HG02610 (cell line): Measurements from ENCODE around the gene MX1.
A peak's percentile ranks its signal among the peaks of the same experiment; 100 is the strongest.

Experiments
- ATAC-seq: cut with Tn5 transposase; IDR thresholded peaks from one replicate; pipeline ENCODE4 v1.9.1; 2021; ENCODE audit warnings: mild to moderate bottlenecking, moderate library complexity; ENCODE audit not compliant: unreplicated experiment

MX1 gene

GRCh38 chr21:41431788-41432548, 5.9 kb downstream of the MX1 start:
- ATAC-seq: peak; percentile 75

- ATAC-seq: no peak
These were observed 6.8 kb downstream of the MX1 start for GRCh38 chr21:41432562-41433460.

GRCh38 chr21:41433566-41433965, 7.5 kb downstream of the MX1 start:
- ATAC-seq: no peak

GRCh38 chr21:41435706-41436105, 9.7 kb downstream of the MX1 start:
- ATAC-seq: no peak

- no peak for ATAC-seq
These were observed 11.7 kb downstream of the MX1 start for GRCh38 chr21:41437729-41438128.

- no peak for ATAC-seq
These were observed 12.5 kb downstream of the MX1 start for GRCh38 chr21:41438425-41439113.

GRCh38 chr21:41439248-41439647, 13.2 kb downstream of the MX1 start:
- no peak for ATAC-seq

GRCh38 chr21:41441546-41441945, 15.5 kb downstream of the MX1 start:
- ATAC-seq: no peak

GRCh38 chr21:41442481-41443186, 16.6 kb downstream of the MX1 start:
- ATAC-seq: no peak

GRCh38 chr21:41443562-41443961, 17.5 kb downstream of the MX1 start:
- ATAC-seq: no peak

GRCh38 chr21:41444703-41445464, 18.8 kb downstream of the MX1 start:
- no peak for ATAC-seq

GRCh38 chr21:41445465-41445862, 19.4 kb downstream of the MX1 start:
- ATAC-seq: no peak

- ATAC-seq: no peak
These were observed 20.5 kb downstream of the MX1 start for GRCh38 chr21:41446586-41446985.

GRCh38 chr21:41447356-41447755, 21.3 kb downstream of the MX1 start:
- no peak for ATAC-seq

- no peak for ATAC-seq
These were observed 23.6 kb downstream of the MX1 start for GRCh38 chr21:41449613-41450012.

- no peak for ATAC-seq
These were observed 26.0 kb downstream of the MX1 start for GRCh38 chr21:41451753-41452676.

- ATAC-seq: no peak
These were observed 27.2 kb downstream of the MX1 start for GRCh38 chr21:41453198-41453597.

GRCh38 chr21:41453761-41454160, 27.7 kb downstream of the MX1 start:
- no peak for ATAC-seq

GRCh38 chr21:41458121-41458520, 32.1 kb downstream of the MX1 start:
- ATAC-seq: no peak
